GM21825 (cell line): ENCODE results near the gene JAK1.

Experiments used
- ATAC-seq: cut with Tn5 transposase; IDR thresholded peaks from one replicate; pipeline ENCODE4 v1.9.1; 2021; ENCODE audit warnings: mild to moderate bottlenecking, moderate library complexity; ENCODE audit not compliant: unreplicated experiment

Gene JAK1

DNA sequence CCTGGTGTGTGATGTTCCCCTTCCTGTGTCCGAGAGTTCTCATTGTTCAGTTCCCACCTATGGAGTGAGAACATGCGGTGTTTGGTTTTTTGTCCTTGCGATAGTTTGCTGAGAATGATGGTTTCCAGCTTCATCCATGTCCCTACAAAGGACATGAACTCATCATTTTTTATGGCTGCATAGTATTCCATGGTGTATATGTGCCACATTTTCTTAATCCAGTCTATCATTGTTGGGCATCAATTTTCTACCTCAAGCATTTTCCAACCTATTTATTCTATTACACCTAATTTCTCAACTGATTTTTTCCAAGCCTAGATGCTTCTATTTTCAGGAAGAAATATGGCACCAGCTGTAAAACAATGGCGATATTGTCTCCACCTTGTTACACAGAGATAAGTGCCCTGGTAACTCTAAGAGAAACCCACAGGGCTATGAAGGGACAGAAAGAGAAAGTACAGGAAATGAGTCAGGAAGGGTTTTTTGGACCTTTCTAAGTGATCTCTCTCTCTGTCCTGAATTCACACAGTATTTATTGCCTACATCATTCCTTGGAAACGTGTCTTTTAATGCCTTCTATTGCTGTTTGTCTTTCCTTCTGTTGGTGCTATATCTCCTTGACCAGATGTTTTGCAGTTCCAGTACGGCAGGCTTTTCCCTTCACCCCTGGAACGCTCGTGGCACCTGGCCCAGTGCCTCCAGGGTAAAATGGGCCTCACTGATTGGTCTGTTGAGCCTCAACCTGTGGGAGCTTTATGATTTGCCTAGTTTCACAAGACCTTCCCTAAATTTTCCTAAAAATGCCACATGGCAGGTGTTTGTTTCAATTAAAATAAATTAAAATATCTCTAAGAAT is 14.6 kb upstream of the JAK1 start:
- ATAC-seq = no peak

DNA sequence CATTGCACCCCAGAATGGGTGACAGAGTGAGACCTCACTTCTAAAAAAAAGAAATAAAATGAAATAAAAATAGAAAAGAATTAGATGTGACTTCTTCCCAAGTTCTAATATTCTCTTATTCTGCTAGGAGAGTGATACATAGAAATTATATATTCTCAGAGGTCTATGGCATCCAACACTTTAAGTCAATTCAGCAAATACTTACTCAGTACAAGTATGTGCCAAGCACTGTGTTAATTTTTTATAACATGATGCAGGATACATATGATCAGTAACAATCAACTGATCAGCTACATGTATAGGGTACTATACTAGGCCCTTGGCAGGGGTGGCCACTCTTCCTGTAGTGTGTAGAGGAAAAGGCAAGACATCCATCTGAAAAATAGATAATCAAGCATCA is 13.0 kb upstream of the JAK1 start:
- ATAC-seq = no peak

DNA sequence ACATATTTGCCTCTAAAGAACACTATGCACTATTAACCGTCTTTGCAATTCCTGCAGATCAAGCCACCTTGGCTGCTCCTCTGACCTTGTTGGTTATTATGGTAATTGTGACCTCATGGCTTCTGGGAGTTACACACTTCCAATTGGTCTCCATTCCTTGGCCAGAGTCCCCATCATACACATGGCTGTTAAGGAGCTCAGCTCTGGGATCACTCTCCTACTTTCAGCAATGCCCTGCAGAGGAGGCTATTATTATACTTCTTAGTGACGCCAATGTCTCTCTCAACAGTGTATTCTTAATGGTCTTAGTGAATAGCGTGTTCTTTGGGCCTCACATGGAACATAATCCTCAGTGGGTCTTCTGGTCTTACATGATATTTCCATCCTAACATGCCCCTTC is 10.0 kb upstream of the JAK1 start:
- ATAC-seq = no peak

DNA sequence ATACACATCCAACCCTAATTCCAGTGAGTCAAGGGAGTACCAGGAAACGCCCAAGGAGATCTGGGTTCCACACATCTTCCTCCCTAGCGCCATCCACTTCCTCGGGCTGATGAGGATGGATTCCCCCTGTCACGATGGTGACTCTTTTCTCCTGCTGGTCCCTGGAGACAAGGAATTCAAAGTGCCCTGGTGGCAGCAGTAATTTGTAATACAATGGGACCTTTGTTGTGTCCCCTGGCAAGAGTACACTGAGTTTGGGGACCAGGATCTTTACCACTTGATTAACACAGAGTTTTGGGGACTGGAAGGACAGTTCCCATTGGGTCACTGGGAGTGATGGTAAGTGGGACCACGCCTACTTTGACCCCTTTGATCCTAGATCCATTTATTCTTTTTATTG is 9.4 kb upstream of the JAK1 start:
- no peak for ATAC-seq

DNA sequence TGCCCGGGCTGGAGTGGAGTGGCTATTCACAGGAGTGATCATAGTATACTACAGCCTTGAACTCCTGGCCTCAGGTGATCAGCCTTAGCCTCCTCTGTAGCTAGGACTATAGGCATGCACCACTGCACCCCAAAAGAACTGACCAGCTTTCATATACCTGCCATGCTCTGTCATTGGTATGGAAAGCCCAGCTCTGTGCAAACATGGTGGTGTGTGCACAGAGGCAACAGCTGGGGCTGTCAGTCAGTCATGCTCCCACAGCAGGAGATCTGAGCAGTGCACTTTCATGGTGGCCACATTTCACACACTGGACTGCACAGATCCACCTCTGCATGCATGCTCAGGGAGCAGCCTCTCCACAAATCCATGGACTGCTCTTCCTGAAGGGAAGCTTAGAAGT is 8.8 kb upstream of the JAK1 start:
- ATAC-seq = no peak

DNA sequence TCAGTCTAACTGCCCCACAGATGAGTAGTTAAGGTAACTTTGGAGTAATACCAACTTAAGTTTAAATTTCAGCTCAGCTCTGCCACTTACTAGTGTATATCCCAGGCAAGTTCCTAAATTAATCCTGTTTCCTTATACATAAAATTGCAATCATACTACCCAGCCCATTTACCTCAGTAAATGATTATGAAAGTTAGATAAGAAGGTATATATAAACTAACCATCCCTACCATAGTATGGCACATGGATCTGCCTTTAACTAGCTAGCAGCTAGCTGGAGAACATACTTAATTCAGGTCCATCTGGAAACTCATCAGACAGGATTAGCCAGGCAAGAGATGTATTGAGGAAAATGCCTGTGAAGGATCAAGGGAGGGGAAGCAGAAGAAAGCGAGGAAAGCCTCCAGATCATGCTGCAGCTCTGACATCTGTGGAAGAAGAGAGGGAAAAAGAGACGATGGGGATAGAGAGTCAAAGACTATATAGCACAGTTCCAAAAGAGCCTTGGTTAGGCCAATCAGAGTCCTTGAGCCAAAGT is 8.0 kb upstream of the JAK1 start:
- no peak for ATAC-seq

DNA sequence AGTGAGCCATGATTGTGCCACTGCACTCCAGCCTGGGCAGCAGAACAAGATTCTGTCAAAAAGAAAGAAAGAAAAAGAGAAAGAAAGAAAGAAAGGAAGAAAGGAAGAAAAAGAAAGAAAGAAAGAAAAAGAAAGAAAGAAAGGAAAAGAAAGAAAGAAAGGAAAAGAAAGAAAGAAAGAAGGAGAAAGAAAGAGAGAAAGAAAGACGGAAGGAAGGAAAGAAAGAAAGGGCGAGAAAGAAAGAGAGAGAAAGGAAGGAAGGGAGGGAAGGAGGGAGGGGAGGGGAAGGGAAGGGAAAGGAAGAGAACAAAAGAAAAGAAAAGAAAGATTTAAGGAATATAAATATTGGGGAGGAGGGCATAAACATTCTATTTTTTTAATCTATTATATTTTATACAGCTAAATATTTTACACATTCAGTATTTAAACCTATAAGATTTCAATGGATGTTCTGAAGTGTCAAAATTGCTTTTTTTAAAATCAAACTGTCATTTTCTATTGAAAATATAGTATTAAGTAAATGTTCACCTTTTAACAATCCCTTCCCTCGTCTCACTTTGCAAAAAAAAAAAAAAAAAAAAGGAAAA is 6.8 kb upstream of the JAK1 start:
- ATAC-seq = no peak

DNA sequence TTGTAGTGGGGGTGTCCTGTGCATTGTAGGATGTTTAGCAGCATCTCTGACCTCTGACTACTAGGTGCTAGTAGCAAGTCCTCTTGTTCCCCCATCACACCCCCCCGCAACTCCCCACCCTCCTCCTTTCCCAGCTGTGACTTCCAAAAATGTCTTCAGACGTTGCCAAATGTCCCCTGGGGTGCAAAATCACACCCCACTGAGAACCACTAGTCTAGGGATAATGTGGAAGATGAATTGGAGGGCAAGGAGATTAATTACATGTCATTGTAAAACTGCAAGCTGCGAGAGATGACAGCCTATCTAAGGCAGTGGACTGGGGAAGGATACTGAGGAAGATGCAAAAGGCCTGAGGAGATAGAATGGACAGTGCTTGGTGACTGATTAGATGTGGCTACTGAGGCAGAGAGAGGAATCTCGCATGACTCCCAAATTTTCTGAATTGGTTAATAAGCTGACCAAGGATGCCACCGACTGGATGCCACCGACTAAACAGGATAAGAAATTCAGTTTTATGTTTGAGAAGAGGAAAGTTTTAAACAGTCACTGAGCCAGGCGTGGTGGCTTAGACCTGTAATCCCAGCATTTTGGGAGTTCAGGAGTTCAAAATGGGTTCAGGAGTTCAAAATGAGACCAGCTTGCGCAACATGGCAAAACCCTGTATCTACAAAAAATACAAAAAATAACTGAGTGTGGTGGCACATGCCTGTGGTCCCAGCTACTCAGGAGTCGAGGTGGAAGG is 3.1 kb upstream of the JAK1 start:
- ATAC-seq = no peak

DNA sequence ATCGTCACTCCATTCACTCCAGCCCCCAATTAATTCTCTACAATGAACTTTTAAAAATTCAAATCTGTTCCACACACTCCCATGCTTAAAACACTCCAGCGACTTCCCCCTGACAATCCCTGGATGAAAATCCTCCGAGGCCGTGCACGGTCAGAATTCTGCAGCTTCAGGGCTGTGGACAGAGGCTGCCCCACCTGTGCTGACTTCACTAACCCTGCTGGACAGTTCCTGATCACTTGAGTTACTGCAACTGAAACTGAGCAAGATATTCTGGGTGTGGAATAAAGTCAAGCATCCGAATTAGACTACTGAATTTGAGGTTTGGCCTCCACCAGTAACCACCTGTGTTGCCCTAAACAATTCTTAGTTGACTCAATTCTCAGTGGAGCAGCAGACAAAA is 1.0 kb upstream of the JAK1 start:
- ATAC-seq = no peak

DNA sequence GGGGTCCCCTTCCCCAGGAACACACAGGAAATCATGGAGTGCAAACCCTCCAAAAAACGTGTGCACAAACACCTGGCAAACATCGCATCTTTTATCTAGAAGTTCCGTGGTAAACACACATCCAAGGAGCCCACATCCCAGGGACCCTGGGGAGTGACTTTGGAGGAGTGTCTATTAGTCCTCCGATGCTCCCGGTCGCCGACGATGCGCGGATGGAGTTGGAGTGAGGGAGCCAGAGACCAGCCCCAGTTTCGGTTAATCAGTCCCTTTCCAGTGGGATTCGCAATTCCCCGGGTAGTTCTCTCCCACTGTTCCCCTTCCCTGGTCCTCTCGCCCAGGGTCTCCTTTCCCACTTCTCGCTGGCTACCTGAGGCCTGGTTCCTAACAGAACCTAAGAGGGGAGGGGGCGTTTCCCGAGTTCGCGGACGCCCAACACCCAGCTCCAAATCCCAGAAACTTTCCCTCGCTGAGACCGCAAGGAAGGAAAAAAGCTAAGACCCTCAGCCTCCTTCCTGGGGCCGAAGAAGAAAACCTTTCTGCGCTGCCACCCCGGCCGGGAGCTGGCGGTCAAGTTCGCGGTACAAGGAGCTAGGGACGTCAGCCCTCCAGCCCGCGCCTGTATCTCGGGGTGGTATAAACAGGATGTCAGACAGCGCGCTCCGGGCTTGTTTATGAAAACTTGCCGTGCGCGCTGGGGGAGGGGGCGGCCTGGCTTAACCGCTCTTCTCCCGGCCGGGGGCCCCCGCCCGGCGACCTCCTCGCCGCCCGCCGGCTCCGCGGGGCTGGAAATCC is 787 bp downstream of the JAK1 start:
- peak; percentile 36 for ATAC-seq

DNA sequence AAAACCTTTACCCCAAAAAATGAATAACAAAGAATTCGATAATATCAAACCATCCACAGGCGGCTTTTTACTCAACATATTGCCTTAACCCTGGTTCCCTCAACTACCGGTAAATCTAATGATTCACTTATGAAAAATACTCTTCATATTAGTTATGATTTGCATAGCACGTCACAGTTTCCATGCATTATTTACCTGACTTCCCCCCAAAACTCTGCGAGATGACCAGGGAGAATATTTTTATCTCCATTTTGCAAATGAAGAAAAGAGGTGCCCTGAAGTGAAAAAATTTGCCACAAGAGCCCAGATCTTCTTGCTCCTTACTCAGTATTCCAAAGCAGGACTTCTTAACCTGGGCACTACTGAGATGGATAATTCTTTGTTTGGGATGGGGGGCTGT is 2.9 kb downstream of the JAK1 start:
- ATAC-seq = no peak

DNA sequence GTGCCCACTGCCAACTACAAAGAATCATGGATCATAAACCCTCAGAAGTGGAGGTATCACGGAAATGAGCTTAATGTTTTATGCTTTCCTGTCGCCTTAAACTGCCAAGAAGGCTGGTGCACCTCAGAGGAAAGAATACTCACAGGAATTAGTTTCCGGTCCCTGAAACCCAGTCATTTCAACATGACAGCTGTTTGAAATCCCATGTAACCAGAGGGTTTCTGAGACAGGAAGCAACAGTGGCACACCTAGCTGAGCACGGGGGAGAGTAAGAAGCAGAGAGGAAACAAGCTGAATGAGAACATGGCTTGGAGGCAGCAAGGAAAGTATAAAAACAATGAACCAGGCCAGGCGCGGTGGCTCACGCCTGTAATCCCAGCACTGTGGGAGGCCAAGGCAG is 3.9 kb downstream of the JAK1 start:
- no peak for ATAC-seq

DNA sequence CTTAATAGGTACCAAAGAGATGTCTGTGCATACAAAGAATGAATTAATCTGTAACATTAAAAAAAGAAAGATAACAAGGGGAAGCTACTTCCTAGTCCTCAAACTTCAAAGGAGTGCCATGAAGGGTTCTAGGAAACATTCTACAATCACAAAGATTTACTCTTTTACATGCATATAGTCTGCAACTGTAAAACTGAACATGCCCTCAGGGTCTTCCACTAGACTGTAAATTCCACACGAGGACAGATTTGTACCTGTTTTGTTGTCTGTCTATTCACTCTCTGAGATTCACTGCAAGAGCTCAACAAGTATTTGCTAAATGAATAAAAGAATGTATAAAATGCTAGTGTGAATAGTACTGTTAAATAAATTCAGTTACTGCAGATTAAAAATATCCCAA is 4.4 kb downstream of the JAK1 start:
- ATAC-seq = no peak

DNA sequence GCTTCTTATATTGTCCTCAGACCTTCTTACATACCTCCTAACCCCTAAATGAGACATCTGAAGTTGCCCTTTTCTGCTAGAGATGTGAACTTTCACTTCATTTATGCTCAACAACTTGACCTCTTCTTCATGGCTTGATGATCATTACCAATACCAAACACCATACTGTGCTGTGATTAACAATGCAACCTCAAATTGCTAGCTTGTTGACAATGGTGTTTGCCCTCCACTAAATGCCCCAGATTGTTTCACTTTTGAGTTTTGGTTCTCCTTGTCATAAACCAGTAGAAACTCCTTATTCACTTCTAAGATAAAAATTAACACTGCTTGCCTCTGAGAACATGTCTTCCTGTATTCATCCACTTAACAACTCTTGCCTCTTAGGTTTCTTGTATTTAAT is 5.6 kb downstream of the JAK1 start:
- peak; percentile 65 for ATAC-seq

DNA sequence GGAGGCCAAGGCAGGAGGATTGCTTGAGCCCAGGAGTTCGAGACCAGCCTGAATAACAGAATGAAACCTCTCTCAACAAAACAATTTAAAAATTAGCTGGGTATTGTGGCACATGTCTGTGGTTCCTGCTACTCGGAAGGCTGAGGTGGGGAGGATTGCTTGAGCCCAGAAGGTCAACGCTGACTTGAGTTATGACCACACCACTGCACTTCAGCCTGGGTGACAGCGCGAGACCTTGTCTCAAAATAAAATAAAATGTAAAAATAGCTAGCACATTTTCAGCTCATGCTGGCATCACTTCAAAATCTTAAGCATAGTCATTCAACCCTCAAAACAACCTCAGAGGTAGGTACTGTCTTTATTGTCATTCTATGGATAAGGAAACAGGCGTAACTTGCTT is 6.4 kb downstream of the JAK1 start:
- no peak for ATAC-seq

DNA sequence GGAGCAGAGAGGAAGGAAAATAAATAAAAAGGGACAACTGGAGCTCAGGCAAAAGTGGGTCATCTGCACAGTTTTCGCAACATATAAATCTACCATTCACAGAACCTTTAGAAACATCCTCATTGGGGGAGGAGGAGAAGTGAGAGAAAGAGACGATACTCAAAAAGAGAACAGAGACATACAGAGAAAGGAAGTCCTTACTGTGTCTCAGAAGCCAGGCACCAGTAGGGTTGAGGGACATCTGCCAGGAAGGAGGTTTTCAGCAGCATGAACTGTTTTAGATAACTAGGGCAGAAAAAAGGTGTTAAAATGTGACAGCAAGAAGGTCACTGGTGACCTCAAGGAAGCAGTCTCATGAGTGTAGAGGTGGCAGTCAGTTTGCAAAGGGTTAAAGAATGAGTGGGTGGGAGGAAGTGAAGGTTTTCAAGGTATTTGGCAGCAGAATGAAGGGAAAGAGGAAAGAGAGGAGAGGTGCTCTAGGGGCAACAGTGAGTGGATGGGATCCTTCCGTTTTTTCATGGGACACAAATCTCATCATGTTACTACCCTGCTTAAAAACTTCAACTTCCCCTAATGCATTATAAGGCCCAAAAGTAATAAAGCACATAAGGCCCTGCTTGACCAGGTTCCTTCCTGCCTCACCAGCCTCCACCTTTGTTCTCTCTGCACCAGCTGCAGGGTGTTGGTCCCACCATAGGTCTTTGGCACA is 9.5 kb downstream of the JAK1 start:
- peak; percentile 81 for ATAC-seq

DNA sequence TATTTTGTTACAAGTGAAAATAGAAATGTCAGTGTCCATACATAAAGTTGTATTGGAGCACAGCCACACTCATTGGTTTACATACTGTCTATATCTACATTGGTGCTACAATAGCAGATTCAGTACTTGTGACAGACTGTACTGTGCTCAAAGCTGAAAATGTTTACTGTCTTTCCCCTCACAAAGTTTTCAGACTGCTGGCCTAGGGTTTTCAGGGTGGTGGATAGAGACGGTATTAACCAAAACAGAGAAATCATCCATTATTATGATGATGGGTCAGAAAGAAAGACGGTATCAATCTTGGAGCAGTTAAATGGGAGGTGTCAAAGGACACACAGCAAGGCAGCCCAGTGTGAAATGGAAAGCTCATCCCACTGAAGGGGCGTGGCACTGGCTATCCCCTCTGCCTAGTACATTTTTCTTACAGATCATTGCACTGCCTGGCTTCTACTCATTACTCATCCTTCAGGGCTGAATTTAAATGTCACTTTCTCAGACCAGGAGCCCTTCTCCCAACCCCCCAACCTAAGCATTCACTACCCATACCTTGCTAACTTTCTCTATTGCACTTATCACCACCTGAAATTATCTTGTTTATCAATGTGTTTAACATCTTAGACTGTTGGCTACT is 10.2 kb downstream of the JAK1 start:
- ATAC-seq = no peak

DNA sequence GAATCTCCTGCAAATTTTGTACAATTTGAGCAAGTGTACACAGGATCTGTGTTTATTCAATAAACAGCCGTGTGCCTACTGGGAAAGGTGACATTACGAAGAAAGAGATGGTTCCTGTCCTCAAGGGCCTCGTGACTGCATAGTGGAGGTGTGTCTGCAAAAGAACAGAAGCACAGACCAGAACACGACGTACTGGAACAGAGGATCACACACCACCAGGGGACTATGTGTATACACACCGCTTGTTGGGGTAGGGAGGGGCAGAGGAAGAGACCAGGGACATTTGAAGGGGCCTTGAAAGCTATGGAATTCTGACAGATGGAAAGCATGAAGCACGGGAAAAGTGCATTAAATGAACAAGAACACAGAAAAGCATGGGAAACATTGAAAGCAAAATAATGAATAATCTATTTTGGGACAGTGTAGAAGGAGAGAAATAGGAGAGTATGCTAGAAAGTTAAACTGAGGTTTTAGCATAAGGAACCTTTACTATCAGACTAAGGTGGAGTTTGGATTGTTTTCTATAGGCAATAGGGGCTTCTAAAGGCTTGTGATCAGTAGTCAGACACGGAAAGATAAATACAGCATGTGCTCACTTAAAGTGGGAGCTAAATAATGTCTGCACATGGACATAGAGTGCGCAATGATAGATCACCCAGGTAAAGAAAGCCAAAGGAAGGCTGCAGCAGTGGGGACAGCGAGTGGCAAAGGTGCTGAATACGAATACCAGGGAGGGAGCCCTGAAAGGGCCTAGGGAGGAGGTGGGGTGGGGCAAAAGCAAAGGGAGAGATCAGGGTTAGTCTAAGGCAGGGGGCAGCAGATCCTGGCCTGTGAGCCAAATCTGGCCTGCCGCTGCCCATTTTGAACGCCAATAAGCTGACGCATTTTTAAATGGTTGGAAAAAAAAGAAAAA is 11.0 kb downstream of the JAK1 start:
- no peak for ATAC-seq

DNA sequence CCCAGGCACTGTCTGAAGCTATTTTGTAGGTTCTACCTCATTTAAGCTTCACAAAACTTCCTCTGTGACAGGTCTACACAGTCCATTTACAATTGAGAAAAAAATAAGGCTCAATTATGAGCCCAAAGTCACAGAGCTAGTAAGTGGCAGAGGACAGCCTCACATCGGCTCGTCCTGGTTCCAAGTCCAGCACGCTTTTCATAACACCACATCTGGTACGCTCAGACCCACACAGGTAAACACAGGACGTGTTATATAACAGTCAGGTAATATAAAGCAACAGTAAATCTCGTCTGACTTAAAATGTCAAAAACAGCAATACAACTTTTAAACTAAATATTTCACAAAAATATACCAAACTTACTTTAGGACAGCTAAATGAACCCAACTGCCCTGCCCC is 13.1 kb downstream of the JAK1 start:
- no peak for ATAC-seq
